ENCODE results near the gene DDX25. TPM values are rescaled to one million over a fixed set of nuclear protein-coding genes. Genes with fewer than 3 reads are reported as not detected.

The DDX25 gene
- total RNA-seq, 4 donors from 2014 or later, result not detected

GRCh38 chr11:125925804-125926203 lies 21.5 kb downstream of the DDX25 start:
- no peaks in the 10 kb centered on the region for H3K9me3 ChIP-seq
- H3K27ac ChIP-seq, result no peak overlapping the region
- TF ChIP-seq, protein P1, sequence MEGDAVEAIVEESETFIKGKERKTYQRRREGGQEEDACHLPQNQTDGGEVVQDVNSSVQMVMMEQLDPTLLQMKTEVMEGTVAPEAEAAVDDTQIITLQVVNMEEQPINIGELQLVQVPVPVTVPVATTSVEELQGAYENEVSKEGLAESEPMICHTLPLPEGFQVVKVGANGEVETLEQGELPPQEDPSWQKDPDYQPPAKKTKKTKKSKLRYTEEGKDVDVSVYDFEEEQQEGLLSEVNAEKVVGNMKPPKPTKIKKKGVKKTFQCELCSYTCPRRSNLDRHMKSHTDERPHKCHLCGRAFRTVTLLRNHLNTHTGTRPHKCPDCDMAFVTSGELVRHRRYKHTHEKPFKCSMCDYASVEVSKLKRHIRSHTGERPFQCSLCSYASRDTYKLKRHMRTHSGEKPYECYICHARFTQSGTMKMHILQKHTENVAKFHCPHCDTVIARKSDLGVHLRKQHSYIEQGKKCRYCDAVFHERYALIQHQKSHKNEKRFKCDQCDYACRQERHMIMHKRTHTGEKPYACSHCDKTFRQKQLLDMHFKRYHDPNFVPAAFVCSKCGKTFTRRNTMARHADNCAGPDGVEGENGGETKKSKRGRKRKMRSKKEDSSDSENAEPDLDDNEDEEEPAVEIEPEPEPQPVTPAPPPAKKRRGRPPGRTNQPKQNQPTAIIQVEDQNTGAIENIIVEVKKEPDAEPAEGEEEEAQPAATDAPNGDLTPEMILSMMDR (IDR thresholded peaks at IDR 0.05 in 4 of 5, conservative IDR thresholded peaks at IDR 0.05 in 1 of 5), result no peak
- no peak for TF ChIP-seq POLR2A (IDR thresholded peaks at IDR 0.05)
- DNase-seq (no peak), ATAC-seq (no peak)
- no peaks in the 10 kb centered on the region for H3K36me3 ChIP-seq
- H3K4me1 ChIP-seq, result no peaks in the 10 kb centered on the region
- no peak overlapping the region for H3K4me3 ChIP-seq
- in situ Hi-C loops (cut with MboI; ENCODE audit: low sequenced_read_pairs in 4 of 4) (no loop called here), intact Hi-C loops (cut with DNase I; ENCODE audit: low total_unique reads) (no loop called here)
- no peaks in the 10 kb centered on the region for H3K27me3 ChIP-seq

DNA sequence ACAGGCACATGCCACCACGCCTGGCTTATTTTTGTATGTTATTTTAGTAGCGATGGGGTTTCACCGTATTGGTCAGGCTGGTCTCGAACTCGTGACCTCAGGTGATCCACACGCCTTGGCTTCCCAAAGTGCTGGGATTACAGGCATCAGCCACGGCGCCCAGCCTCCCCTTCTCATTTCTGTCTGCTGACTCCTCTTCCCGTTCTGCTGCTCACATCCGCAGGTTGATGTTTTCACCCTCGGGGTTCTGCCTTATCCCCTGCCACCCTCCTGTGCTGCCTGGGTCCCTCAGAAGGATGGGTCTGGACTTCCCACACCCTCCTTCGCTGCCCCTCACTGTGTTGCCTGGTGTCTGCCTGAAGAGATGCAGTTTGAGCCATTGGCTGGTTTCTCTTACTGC lies 22.4 kb downstream of the DDX25 start:
- DNase-seq, result no peak
- no peaks in the 10 kb centered on the region for H3K27me3 ChIP-seq
- ATAC-seq, result no peak
- intact Hi-C loops (cut with DNase I; ENCODE audit: low total_unique reads) (no loop called here), in situ Hi-C loops (cut with MboI; ENCODE audit: low sequenced_read_pairs in 4 of 4) (no loop called here)
- H3K27ac ChIP-seq, result no peak overlapping the region
- no peaks in the 10 kb centered on the region for H3K4me1 ChIP-seq
- no peak overlapping the region for H3K4me3 ChIP-seq
- TF ChIP-seq POLR2A (IDR thresholded peaks at IDR 0.05), result no peak
- TF ChIP-seq, protein P1 (IDR thresholded peaks at IDR 0.05 in 4 of 5, conservative IDR thresholded peaks at IDR 0.05 in 1 of 5), result no peak
- no peaks in the 10 kb centered on the region for H3K9me3 ChIP-seq
- no peaks in the 10 kb centered on the region for H3K36me3 ChIP-seq

GRCh38 chr11:125929445-125930075 lies 25.3 kb downstream of the DDX25 start:
- Histone ChIP-seq H3K4me1 (no peaks in the 10 kb centered on the region), H3K4me3 (no peak overlapping the region), H3K27me3 (no peaks in the 10 kb centered on the region), H3K27ac (no peak overlapping the region), H3K9me3 (no peaks in the 10 kb centered on the region), H3K36me3 (no peaks in the 10 kb centered on the region)
- no peak for DNase-seq
- ATAC-seq, result no peak
- no peak for TF ChIP-seq POLR2A (IDR thresholded peaks at IDR 0.05)
- TF ChIP-seq, protein P1 (IDR thresholded peaks at IDR 0.05 in 4 of 5, conservative IDR thresholded peaks at IDR 0.05 in 1 of 5), result no peak
- in situ Hi-C loops (cut with MboI; ENCODE audit: low sequenced_read_pairs in 4 of 4), result loop anchor here in 1 of 4 donors (10.0 kb wide), 1 partner anchor 265 kb away; no protein-coding TSS in a partner anchor
- intact Hi-C loops (cut with DNase I; ENCODE audit: low total_unique reads), result no loop called here

- Histone ChIP-seq H3K9me3 (no peaks in the 10 kb centered on the region), H3K27me3 (no peaks in the 10 kb centered on the region), H3K4me1 (no peaks in the 10 kb centered on the region), H3K27ac (no peak overlapping the region), H3K4me3 (no peak overlapping the region), H3K36me3 (no peaks in the 10 kb centered on the region)
- no peak for TF ChIP-seq POLR2A (IDR thresholded peaks at IDR 0.05)
- TF ChIP-seq, protein P1 (IDR thresholded peaks at IDR 0.05 in 4 of 5, conservative IDR thresholded peaks at IDR 0.05 in 1 of 5), result no peak
- ATAC-seq (no peak), DNase-seq (no peak)
- intact Hi-C loops (cut with DNase I; ENCODE audit: low total_unique reads), result no loop called here
- in situ Hi-C loops (cut with MboI; ENCODE audit: low sequenced_read_pairs in 4 of 4), result loop anchor here in 1 of 4 donors (10.0 kb wide), 1 partner anchor 265 kb away; no protein-coding TSS in a partner anchor
Measured at GRCh38 chr11:125930076-125930450, 25.8 kb downstream of the DDX25 start.

DNA sequence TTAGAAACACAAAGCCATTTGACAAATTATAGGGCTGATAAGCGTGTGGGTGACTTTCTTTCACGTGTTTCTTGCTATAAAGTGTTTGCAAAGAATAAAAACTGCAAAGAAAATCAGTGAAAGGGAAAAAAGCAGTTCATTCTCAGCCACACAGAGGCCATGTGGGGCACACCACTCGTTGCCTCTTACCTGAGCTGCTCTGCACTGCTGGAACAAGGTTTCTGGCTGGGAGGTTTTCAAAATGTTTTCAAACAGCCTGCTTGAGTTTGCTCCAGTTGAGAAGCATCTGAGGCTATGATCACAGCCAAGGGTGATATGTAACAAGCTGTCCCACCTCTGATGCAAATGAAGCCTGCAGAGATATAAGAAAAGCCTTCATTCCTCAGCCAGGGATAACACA lies 26.8 kb downstream of the DDX25 start:
- in situ Hi-C loops (cut with MboI; ENCODE audit: low sequenced_read_pairs in 4 of 4) (loop anchor here in 1 of 4 donors (10.0 kb wide), 1 partner anchor 264 kb away; no protein-coding TSS in a partner anchor), intact Hi-C loops (cut with DNase I; ENCODE audit: low total_unique reads) (no loop called here)
- Histone ChIP-seq H3K4me3 (no peak overlapping the region), H3K9me3 (no peaks in the 10 kb centered on the region), H3K36me3 (no peaks in the 10 kb centered on the region), H3K4me1 (no peaks in the 10 kb centered on the region), H3K27me3 (no peaks in the 10 kb centered on the region), H3K27ac (no peak overlapping the region)
- DNase-seq (no peak), ATAC-seq (no peak)
- TF ChIP-seq POLR2A (IDR thresholded peaks at IDR 0.05), result no peak
- TF ChIP-seq, protein P1 (IDR thresholded peaks at IDR 0.05 in 4 of 5, conservative IDR thresholded peaks at IDR 0.05 in 1 of 5), result no peak
